NCI-H2107 treated with DMSO at 0.1 percent for 48 hours (cell line): ENCODE measurements around the gene SEMA4G.
"Not testable (repeated sequence)": the region's sequence is repeated elsewhere in the genome, so short reads cannot be mapped to it uniquely, and the experiment has no call there.

Experiments
- DNase-seq: peaks from one replicate; lab custom pipeline; 2025; ENCODE audit not compliant: unreplicated experiment; lab: John Stamatoyannopoulos, UW

Gene SEMA4G

GRCh38 chr10:100970914-100971811 is 1.9 kb downstream of the SEMA4G start:
- no peak for DNase-seq

GRCh38 chr10:100972115-100972903 is 3.0 kb downstream of the SEMA4G start:
- DNase-seq, result no peak

GRCh38 chr10:100972904-100973535 is 3.7 kb downstream of the SEMA4G start:
- no peak for DNase-seq

- DNase-seq, result not testable (repeated sequence)
These were observed 6.1 kb downstream of the SEMA4G start for GRCh38 chr10:100975397-100975796.

- no peak for DNase-seq
These were observed 7.6 kb downstream of the SEMA4G start for GRCh38 chr10:100976906-100977305.

GRCh38 chr10:100977436-100977835 is 8.1 kb downstream of the SEMA4G start:
- DNase-seq, result no peak

GRCh38 chr10:100978121-100978900 is 9.0 kb downstream of the SEMA4G start:
- no peak for DNase-seq

- no peak for DNase-seq
These were observed 9.5 kb downstream of the SEMA4G start for GRCh38 chr10:100978901-100979195.

GRCh38 chr10:100979791-100980272 is 10.5 kb downstream of the SEMA4G start:
- DNase-seq, result no peak

- no peak for DNase-seq
These were observed 11.0 kb downstream of the SEMA4G start for GRCh38 chr10:100980311-100980710.

- no peak for DNase-seq
These were observed 11.4 kb downstream of the SEMA4G start for GRCh38 chr10:100980711-100981110.

- no peak for DNase-seq
These were observed 12.0 kb downstream of the SEMA4G start for GRCh38 chr10:100981178-100981772.

- no peak for DNase-seq
These were observed 13.9 kb downstream of the SEMA4G start for GRCh38 chr10:100982916-100983830.

- no peak for DNase-seq
These were observed 14.8 kb downstream of the SEMA4G start for GRCh38 chr10:100983868-100984671.

GRCh38 chr10:100984672-100985177 is 15.4 kb downstream of the SEMA4G start:
- DNase-seq, result no peak

- no peak for DNase-seq
These were observed 16.0 kb downstream of the SEMA4G start for GRCh38 chr10:100985336-100985735.

GRCh38 chr10:100986623-100986951 is 17.3 kb downstream of the SEMA4G start:
- DNase-seq, result no peak

- DNase-seq, result peak; percentile 26
These were observed 17.8 kb downstream of the SEMA4G start, which contains the start of the genes MRPL43 and TWNK for GRCh38 chr10:100986952-100987684. Gene MRPL43 (minus strand): TSS chr10:100987497. CDS start chr10:100987443, 54 bp downstream. Gene TWNK (plus strand): TSS chr10:100987543. CDS start chr10:100988211, 668 bp downstream.
